COR-L47 (cell line): ENCODE results near the gene SIGLEC10.
"Not testable (repeated sequence)": the region's sequence is repeated elsewhere in the genome, so short reads cannot be mapped to it uniquely, and the experiment has no call there.

Experiments
- DNase-seq: peaks from one replicate; lab custom pipeline; 2025; lab: John Stamatoyannopoulos, UW

Gene SIGLEC10

DNA sequence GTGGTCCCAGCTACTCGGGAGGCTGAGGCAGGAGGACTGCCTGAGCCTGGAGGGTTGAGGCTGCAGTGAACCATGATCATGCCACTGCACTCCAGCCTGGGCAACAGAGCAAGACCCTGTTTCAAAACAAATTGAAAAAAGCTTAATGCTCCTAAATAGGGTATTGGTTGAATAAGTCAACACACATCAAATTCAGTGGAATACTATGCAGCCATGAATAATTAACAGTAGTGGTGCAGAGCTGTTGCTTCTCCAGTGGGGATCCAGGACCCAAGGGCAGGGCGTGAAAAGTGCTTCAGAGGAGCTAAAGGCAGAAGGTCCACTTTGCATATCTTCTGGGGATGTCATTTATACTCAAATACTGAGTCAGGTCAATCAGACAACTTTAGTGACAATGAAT lies 22.6 kb upstream of the SIGLEC10 start:
- DNase-seq = no peak

GRCh38 chr19:51439021-51439465 lies 21.6 kb upstream of the SIGLEC10 start:
- DNase-seq = no peak

GRCh38 chr19:51434456-51434855 lies 17.0 kb upstream of the SIGLEC10 start:
- no peak for DNase-seq

GRCh38 chr19:51433043-51433442 lies 15.6 kb upstream of the SIGLEC10 start:
- no peak for DNase-seq

DNA sequence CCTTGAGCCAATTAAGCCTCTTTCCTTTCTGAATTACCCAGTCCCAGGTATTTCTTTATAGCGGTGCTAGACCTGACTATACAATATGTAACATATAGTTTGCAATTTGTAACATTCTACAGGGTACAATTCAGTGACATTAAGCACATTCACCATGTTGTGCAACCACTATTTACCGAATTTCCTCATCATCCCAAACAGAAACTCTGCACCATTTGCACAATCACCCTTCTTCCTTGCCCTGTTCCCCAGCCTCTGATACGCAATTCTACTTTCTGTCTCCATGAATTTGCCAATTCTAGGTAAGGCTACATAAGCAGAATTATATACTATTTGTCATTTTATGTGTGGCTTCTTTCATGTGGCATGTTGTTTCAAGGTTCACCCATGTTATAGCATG lies 13.7 kb upstream of the SIGLEC10 start:
- DNase-seq = no peak

DNA sequence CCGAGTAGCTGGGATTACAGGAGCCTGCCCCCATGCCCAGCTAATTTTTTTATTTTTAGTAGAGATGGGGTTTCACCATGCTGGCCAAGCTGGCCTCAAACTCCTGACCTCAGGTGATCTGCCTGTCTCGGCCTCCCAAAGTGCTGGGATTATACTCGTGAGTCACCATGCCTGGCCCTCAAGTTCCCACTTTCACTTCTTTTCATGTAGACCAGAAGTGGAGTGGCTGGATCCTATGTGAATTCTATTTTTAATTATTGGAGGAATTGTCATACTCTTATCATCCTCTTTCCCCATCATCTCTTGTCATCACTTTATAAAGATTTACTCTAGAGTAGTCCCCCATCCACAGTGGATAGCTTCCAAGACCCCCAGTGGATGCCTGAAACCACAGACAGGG lies 12.8 kb upstream of the SIGLEC10 start:
- no peak for DNase-seq

- no peak for DNase-seq
Measured at GRCh38 chr19:51427201-51427600, 9.8 kb upstream of the SIGLEC10 start.

DNA sequence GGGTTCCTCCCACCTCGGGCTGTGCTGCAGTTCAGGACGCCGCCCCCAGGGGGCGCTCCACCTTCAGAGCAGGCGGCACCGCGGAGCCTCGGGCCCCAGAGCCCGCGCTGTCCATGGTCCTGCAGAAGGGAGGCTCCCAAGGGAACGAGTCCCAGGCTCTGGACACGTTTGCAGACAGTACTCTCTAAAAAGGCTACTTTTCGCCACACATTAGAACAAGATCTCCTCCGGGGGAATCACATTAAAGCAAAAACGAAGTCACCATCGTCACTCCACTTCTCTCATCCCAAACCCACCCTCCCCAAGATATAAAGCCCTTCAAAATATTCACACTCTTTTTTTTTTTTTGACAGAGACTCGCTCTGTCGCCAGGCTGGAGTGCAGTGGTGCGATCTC lies 4.6 kb upstream of the SIGLEC10 start:
- DNase-seq = no peak

GRCh38 chr19:51421229-51422052 lies 4.0 kb upstream of the SIGLEC10 start:
- no peak for DNase-seq

DNA sequence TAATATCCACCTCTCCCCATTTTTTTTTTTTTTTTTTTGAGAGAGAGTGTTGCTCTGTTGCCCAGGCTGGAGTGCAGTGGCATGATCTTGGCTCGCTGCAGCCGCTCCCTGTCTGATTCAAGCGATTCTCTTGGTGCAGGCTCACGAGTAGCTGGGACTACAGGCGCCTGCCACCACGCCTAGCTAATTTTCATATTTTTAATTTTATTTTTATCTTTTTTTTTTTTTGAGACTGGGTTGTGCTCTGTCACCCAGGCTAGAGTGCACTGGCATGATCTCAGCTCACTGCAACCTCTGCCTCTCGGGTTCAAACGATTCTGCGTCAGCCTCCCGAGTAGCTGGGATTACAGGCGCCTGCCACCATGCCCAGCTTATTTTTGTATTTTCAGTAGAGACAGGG lies 3.1 kb upstream of the SIGLEC10 start:
- not testable (repeated sequence) for DNase-seq

DNA sequence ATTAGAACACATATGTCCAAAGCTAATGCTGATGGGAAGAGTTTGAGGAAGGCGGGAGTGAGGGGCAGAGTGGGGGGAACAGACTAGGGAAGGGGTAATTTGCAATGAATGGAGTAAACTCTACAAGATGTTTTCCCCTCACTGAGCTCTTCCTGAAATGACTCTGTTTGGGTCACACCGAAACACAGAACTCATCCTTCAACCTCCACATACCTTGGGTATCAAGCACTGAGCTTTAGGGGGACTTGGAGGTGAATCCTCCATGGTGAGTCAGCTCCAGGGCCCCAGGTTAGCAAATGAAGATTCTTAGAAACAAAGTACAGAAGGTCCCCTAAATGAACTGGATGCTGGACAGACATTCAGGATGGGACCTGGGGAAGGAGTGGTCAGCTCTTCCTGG lies 1.3 kb upstream of the SIGLEC10 start:
- no peak for DNase-seq

GRCh38 chr19:51417810-51418157 lies 342 bp upstream of the SIGLEC10 start:
- no peak for DNase-seq

- DNase-seq = not testable (repeated sequence)
Measured at GRCh38 chr19:51416422-51416821, 1.0 kb downstream of the SIGLEC10 start.

DNA sequence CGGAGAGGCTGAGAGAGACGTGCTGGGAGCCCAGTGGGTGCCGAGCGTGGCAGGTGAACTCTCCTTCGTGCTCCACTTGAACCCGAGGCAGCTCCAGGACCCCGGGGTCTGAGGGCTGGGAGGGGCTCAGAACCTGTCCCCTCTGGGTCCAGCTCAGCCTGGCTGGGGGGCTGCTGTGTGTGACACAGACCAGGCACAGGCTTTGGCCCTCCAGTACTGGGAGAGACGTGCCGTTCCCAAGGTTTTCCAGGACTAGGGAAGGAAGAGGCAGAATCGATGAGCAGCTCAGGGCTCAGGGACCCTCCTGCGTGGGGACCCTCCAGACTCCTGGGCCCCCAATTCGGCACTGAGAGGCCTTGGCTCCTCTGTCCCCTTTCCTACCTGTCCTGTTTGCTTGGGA lies 2.3 kb downstream of the SIGLEC10 start:
- DNase-seq = no peak

DNA sequence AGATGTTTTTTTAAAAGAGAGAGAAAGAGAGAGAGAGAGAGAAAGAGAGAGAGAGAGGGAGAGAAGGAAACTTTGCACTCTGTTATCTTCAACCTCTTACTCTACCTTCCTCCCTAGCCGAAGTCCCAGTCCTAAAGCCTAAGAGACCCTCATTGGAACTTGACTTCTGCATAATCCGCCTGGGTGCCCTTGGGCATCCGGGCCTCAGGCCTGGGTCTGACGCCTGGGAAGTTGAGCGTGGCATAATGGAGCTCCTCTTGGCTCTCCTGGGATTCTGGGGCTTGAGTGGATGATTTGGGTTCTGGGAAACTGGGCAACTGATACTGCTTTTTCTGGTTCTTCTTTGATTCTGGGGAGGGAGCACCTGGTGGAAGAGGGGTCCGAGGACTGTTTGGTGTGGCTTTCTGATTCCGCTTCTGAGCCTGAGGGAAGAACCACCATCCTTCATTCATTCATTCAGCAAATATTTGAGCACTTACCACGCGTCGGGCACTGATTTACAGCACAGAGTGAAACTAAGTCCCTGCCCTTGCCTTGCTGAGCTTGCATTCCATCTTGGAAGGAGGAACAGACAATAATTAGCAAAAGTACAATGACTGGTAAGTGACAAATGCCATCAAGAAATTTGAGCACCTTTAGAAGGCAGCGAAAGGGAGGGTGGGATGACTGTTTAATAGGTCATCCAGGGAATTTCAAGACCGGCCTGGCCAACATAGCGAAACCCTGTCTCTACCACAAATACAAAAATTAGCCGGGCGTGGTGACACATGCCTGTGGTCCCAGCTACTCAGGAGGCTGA lies 6.3 kb downstream of the SIGLEC10 start:
- no peak for DNase-seq

DNA sequence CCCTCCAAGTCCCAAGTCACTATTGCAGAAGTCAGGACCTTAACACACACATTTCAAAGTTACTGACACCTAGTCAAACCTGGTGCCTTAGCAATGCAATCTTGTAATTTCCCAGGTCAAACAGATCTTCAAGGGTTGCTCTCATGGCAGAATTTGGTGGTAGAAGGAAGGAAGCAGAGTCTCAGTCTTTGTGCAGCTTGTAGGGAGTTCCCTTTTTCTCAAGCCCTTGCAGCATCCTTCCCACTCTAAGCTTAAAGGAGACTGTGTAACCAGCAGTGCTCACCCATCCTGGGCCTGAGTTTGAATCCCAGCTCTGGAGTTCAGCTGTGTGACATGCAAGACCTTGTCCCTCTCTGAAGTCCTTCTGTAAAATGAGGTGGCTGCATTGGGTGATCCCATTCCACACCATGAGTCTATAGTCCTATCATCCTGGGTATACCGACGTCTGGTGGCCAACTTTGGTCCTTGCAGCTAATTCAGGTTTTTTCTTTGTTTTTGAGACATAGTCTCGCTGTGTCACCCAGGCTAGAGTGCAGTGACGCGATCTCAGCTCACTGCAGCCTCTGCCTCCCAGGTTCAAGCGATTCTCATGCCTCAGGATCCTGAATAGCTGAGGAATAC lies 9.8 kb downstream of the SIGLEC10 start:
- no peak for DNase-seq

DNA sequence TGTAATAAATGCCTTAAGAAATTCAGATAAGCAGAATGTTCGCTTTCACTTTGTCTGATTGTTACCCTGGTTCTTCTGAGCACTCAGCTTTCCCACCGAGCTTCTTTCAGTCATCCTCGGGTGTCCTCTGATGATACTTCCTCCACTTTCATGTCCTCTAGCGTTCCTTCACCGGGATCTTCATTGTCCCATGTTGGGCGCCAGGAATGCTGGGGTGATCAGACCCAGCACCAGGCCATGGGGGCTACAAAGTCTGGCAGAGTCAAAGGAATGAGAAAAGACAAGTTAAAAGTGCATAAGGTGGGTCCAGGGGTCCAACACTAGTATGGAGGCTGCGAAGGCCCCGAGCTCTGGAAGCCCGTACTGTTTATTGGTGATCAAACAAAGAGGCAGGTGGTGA lies 15.3 kb downstream of the SIGLEC10 start:
- no peak for DNase-seq

DNA sequence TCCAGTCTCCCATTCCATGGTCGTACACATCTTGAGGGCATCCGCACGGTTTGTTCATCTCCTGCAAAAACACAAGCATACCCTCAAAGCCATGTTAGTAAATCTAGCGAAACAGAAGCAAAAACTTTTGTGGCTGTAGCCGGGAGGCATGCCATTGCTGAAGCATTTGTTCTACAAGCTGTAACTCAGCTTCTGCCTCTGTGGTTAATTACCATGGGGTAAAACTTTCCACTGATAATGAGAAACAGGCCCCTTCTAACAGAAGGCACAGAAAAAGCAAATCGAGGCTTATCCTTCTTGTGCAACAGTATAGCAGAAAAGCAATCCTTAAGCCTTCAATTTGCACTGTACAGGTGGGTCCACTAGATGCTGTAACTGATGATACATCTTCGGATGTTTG lies 17.5 kb downstream of the SIGLEC10 start:
- DNase-seq = not testable (repeated sequence)

GRCh38 chr19:51399231-51399630 lies 18.2 kb downstream of the SIGLEC10 start:
- no peak for DNase-seq

GRCh38 chr19:51398096-51398704 lies 19.2 kb downstream of the SIGLEC10 start:
- DNase-seq = no peak

- DNase-seq = not testable (repeated sequence)
Measured at GRCh38 chr19:51397453-51397852, 20.0 kb downstream of the SIGLEC10 start.

DNA sequence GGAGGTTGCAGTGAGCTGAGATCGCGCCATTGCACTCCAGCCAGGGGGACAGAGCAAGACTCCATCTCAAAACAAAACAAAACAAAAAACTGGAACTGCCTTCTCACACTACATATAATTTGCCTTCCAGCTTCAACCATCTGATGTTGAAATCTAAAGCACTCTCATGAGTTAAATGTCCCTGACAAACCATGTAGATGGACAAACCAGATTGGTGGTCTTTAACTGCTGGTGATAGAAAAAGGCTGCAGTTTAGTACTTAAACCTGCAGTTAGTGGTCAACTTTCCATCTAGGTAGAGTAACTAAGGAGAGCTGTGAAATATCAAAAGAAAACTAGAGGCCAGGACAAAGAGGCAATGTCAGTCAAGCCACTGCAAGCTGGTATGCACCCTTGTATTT lies 21.3 kb downstream of the SIGLEC10 start:
- DNase-seq = no peak
